ENCODE data around the gene EIF3J.
"Not testable (repeated sequence)": the region's sequence is repeated elsewhere in the genome, so short reads cannot be mapped to it uniquely, and the experiment has no call there.

The EIF3J gene

DNA sequence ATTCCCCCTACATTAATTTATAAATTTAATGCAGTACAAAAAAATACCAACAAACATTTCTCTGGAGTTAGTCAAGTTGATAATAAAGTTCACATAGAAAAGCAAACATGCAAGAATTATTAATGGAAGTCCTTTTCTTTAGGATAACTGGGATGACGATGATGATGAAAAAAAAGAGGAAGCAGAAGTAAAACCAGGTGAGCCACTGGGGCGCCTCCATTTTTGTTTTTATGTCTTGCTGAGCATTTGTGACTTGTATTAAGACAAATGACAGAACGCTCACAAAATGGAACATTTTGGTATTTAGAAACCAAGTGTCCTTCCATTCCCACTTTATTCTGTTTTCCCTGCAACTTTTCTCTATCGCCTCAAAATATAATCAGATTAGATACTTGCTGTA lies 13.8 kb downstream of the EIF3J start:
- TF ChIP-seq, protein P1, sequence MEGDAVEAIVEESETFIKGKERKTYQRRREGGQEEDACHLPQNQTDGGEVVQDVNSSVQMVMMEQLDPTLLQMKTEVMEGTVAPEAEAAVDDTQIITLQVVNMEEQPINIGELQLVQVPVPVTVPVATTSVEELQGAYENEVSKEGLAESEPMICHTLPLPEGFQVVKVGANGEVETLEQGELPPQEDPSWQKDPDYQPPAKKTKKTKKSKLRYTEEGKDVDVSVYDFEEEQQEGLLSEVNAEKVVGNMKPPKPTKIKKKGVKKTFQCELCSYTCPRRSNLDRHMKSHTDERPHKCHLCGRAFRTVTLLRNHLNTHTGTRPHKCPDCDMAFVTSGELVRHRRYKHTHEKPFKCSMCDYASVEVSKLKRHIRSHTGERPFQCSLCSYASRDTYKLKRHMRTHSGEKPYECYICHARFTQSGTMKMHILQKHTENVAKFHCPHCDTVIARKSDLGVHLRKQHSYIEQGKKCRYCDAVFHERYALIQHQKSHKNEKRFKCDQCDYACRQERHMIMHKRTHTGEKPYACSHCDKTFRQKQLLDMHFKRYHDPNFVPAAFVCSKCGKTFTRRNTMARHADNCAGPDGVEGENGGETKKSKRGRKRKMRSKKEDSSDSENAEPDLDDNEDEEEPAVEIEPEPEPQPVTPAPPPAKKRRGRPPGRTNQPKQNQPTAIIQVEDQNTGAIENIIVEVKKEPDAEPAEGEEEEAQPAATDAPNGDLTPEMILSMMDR (conservative IDR thresholded peaks at IDR 0.05; ENCODE audit: control insufficient read depth, insufficient read depth, low read depth, low read length) = no peak
- no peak for DNase-seq (ENCODE audit: low read depth)
- no peak overlapping the region for H3K4me3 ChIP-seq (ENCODE audit: control insufficient read depth, low read depth, low read length)

GRCh38 chr15:44554934-44555723 lies 18.2 kb downstream of the EIF3J start:
- no peak for DNase-seq (ENCODE audit: low read depth)
- no peak overlapping the region for H3K4me3 ChIP-seq (ENCODE audit: control insufficient read depth, low read depth, low read length)
- TF ChIP-seq, protein P1 (conservative IDR thresholded peaks at IDR 0.05; ENCODE audit: control insufficient read depth, insufficient read depth, low read depth, low read length) = no peak

DNA sequence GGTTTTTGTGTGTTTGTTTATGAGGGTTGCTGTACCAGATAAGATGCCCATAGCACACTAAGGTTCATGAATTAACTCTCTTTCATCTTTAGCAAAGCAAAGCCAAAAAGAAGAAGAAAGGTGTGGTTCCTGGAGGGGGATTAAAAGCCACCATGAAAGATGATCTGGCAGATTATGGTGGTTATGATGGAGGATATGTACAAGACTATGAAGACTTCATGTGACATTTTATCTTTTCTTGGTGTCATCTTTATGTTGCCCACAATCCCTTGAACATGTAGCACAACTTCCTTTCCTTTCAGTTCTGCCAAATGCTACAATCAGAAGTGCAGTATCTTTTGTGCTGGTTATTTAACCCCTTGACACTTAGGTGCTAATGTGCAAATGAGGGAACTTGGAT lies 24.0 kb downstream of the EIF3J start:
- not testable (repeated sequence) for H3K4me3 ChIP-seq (ENCODE audit: control insufficient read depth, low read depth, low read length); DNase-seq (ENCODE audit: low read depth)

GRCh38 chr15:44565387-44566154 lies 28.6 kb downstream of the EIF3J start:
- TF ChIP-seq, protein P1 (conservative IDR thresholded peaks at IDR 0.05; ENCODE audit: control insufficient read depth, insufficient read depth, low read depth, low read length) = no peak
- H3K4me3 ChIP-seq (ENCODE audit: control insufficient read depth, low read depth, low read length) = no peak overlapping the region
- DNase-seq (ENCODE audit: low read depth) = no peak

- TF ChIP-seq, protein P1 (conservative IDR thresholded peaks at IDR 0.05; ENCODE audit: control insufficient read depth, insufficient read depth, low read depth, low read length) = no peak
- no peak overlapping the region for H3K4me3 ChIP-seq (ENCODE audit: control insufficient read depth, low read depth, low read length)
- DNase-seq (ENCODE audit: low read depth) = no peak
These were observed 29.2 kb downstream of the EIF3J start for GRCh38 chr15:44566155-44566540.

DNA sequence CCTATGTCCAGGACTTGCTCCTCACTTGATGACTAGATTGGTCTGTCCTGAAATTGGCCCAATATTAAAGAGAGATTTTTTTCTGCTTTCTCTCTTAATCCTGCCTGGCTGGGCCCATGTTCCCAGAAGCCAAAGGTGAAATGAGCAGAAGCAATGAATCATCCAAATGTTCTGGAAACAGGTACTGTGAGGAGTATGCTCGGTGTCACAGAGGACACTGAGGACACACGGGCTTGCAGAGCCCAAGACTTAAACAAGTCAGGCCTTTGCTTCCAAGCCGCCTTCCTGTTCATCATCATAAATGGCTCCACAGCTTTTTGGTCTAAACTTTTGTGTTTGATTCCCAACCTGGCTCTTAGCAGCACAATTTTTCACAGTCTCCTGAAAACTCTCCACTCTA lies 31.4 kb downstream of the EIF3J start:
- TF ChIP-seq, protein P1 (conservative IDR thresholded peaks at IDR 0.05; ENCODE audit: control insufficient read depth, insufficient read depth, low read depth, low read length) = no peak
- no peak overlapping the region for H3K4me3 ChIP-seq (ENCODE audit: control insufficient read depth, low read depth, low read length)

GRCh38 chr15:44569316-44569715 lies 32.4 kb downstream of the EIF3J start:
- TF ChIP-seq, protein P1 (conservative IDR thresholded peaks at IDR 0.05; ENCODE audit: control insufficient read depth, insufficient read depth, low read depth, low read length) = no peak
- no peak for DNase-seq (ENCODE audit: low read depth)
- no peak overlapping the region for H3K4me3 ChIP-seq (ENCODE audit: control insufficient read depth, low read depth, low read length)

More for the DNA sequence above, 31.4 kb downstream of the EIF3J start:
- peak; percentile 6 for DNase-seq (ENCODE audit: low read depth)
